Gastrocnemius medialis (tissue), 4 donors: Measurements from ENCODE around the gene YKT6.

Experiments
- POLR2A ChIP-seq, 2 donors: fragments of 450-650 bp; IDR thresholded peaks; one replicate each; pipeline ENCODE4 v1.6.1; 2017; ENCODE audit warnings: antibody characterized with exemption in 2 of 2, mild to moderate bottlenecking in 2 of 2, moderate library complexity in 2 of 2
- TF ChIP-seq, protein P1 (sequence below), 5 experiments: fragments of 450-650 bp in 3 of 5; fragments of 200-600 bp in 2 of 5; sonication (generic) in 2 of 5; IDR thresholded peaks in 4 of 5; conservative IDR thresholded peaks in 1 of 5; 1 replicate in 4 of 5; 2 replicates in 1 of 5; pipeline ENCODE4 v1.5.1; 2016 to 2019; ENCODE audit warnings: antibody characterized with exemption in 5 of 5, mild to moderate bottlenecking in 3 of 5, moderate library complexity in 3 of 5

DNA sequence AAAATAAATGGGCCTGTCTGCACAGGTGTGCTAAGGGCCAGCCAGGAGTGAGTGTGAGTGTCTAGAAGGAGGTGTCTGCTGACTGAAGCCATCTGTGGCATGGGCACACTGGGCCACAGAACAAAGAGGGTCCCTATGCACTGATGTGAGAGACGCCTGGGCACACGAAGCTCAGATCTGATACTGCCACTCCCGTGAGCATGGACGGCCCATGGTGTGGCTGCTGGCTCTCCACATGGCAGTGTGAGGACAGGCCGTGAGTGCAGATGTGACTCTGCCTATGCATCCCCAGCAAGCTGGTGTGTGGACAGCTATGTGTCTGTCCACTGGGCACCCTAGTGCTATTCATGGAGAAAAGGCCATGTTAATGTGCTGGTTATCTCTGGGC lies 46.8 kb upstream of the YKT6 start:
- TF ChIP-seq, protein P1, sequence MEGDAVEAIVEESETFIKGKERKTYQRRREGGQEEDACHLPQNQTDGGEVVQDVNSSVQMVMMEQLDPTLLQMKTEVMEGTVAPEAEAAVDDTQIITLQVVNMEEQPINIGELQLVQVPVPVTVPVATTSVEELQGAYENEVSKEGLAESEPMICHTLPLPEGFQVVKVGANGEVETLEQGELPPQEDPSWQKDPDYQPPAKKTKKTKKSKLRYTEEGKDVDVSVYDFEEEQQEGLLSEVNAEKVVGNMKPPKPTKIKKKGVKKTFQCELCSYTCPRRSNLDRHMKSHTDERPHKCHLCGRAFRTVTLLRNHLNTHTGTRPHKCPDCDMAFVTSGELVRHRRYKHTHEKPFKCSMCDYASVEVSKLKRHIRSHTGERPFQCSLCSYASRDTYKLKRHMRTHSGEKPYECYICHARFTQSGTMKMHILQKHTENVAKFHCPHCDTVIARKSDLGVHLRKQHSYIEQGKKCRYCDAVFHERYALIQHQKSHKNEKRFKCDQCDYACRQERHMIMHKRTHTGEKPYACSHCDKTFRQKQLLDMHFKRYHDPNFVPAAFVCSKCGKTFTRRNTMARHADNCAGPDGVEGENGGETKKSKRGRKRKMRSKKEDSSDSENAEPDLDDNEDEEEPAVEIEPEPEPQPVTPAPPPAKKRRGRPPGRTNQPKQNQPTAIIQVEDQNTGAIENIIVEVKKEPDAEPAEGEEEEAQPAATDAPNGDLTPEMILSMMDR (IDR thresholded peaks at IDR 0.05 in 4 of 5, conservative IDR thresholded peaks at IDR 0.05 in 1 of 5) = no peak
- no peak for TF ChIP-seq POLR2A (IDR thresholded peaks at IDR 0.05)
